Stromal cell of bone marrow (primary cell): ENCODE data around the gene SCARF2.
A peak's percentile ranks its signal among the peaks of the same experiment; 100 is the strongest.
"Not testable (repeated sequence)": the region's sequence is repeated elsewhere in the genome, so short reads cannot be mapped to it uniquely, and the experiment has no call there.

Experiments
- DNase-seq: peaks from one replicate; pipeline ENCODE4 v3.0.0-alpha.2; 2012; ENCODE audit warnings: low read depth

Gene SCARF2

GRCh38 chr22:20428496-20429253 lies 8.9 kb downstream of the SCARF2 start:
- DNase-seq: no peak

GRCh38 chr22:20427945-20428417 lies 9.6 kb downstream of the SCARF2 start:
- DNase-seq: no peak

- DNase-seq: no peak
Measured at GRCh38 chr22:20427104-20427944, 10.3 kb downstream of the SCARF2 start.

- DNase-seq: no peak
Measured at GRCh38 chr22:20426259-20426615, 11.4 kb downstream of the SCARF2 start.

GRCh38 chr22:20425566-20426258 lies 11.9 kb downstream of the SCARF2 start:
- DNase-seq: no peak

- DNase-seq: no peak
Measured at GRCh38 chr22:20424932-20425565, 12.6 kb downstream of the SCARF2 start.

- DNase-seq: no peak
Measured at GRCh38 chr22:20424568-20424931, 13.1 kb downstream of the SCARF2 start.

GRCh38 chr22:20423906-20424551 lies 13.6 kb downstream of the SCARF2 start:
- DNase-seq: no peak

GRCh38 chr22:20423008-20423905 lies 14.4 kb downstream of the SCARF2 start:
- DNase-seq: no peak

- no peak for DNase-seq
Measured at GRCh38 chr22:20422271-20423007, 15.2 kb downstream of the SCARF2 start.

- DNase-seq: no peak
Measured at GRCh38 chr22:20421507-20421874, 16.1 kb downstream of the SCARF2 start.

GRCh38 chr22:20420157-20420842 lies 17.3 kb downstream of the SCARF2 start:
- DNase-seq: no peak

GRCh38 chr22:20419664-20419951 lies 18.0 kb downstream of the SCARF2 start:
- no peak for DNase-seq

- DNase-seq: peak; percentile 66
Measured at GRCh38 chr22:20418211-20418788, 19.3 kb downstream of the SCARF2 start.

GRCh38 chr22:20415699-20416098 lies 21.9 kb downstream of the SCARF2 start:
- not testable (repeated sequence) for DNase-seq

- not testable (repeated sequence) for DNase-seq
Measured at GRCh38 chr22:20415241-20415640, 22.4 kb downstream of the SCARF2 start.

GRCh38 chr22:20414450-20414849 lies 23.2 kb downstream of the SCARF2 start:
- no peak for DNase-seq

GRCh38 chr22:20414059-20414440 lies 23.6 kb downstream of the SCARF2 start:
- DNase-seq: no peak
